ENCODE measurements around the gene LRRC46.

Gene LRRC46

GRCh38 chr17:47864791-47865216 is 33.3 kb downstream of the LRRC46 start:
- TF ChIP-seq, protein P1, sequence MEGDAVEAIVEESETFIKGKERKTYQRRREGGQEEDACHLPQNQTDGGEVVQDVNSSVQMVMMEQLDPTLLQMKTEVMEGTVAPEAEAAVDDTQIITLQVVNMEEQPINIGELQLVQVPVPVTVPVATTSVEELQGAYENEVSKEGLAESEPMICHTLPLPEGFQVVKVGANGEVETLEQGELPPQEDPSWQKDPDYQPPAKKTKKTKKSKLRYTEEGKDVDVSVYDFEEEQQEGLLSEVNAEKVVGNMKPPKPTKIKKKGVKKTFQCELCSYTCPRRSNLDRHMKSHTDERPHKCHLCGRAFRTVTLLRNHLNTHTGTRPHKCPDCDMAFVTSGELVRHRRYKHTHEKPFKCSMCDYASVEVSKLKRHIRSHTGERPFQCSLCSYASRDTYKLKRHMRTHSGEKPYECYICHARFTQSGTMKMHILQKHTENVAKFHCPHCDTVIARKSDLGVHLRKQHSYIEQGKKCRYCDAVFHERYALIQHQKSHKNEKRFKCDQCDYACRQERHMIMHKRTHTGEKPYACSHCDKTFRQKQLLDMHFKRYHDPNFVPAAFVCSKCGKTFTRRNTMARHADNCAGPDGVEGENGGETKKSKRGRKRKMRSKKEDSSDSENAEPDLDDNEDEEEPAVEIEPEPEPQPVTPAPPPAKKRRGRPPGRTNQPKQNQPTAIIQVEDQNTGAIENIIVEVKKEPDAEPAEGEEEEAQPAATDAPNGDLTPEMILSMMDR (IDR thresholded peaks at IDR 0.05) = no peak
- Mint-ChIP-seq H3K4me3 (peak overlapping the region; percentile 18), H3K27ac (peak overlapping the region; percentile 74), H3K36me3 (ENCODE audit: low read depth) (no peaks in the 10 kb centered on the region), H3K27me3 (ENCODE audit: low read depth, poor library complexity) (peaks cover 12% of the 10 kb centered on the region), H3K4me1 (peaks cover 80% of the 10 kb centered on the region), H3K9me3 (no peaks in the 10 kb centered on the region)
- no peak for DNase-seq

DNA sequence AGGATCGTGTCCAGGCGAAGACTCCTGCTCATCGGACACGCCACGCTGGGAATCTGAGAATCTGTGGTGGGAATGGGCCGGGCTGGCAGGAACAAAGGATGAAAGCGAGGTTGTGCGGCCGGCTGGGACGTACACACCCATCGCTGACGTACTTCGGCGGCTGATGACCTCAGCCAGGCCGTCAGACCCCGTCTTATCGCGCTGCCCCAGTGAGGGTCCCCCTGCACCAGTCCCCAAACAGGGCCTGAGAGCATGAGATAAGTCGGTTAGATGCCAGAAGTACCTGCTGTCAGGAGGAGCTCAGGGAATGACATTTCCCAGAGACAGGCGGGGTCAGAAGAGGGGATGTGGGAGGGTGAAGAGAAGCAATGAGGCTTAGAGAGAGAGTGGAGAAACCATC is 35.5 kb downstream of the LRRC46 start:
- Mint-ChIP-seq H3K4me1 (peaks cover 88% of the 10 kb centered on the region), H3K9me3 (no peaks in the 10 kb centered on the region), H3K27ac (no peak overlapping the region), H3K27me3 (ENCODE audit: low read depth, poor library complexity) (peaks cover 13% of the 10 kb centered on the region), H3K4me3 (no peak overlapping the region), H3K36me3 (ENCODE audit: low read depth) (no peaks in the 10 kb centered on the region)
- no peak for DNase-seq
- TF ChIP-seq, protein P1 (IDR thresholded peaks at IDR 0.05) = no peak

GRCh38 chr17:47867813-47868533 is 36.5 kb downstream of the LRRC46 start:
- Mint-ChIP-seq H3K36me3 (ENCODE audit: low read depth) (no peaks in the 10 kb centered on the region), H3K27ac (no peak overlapping the region), H3K27me3 (ENCODE audit: low read depth, poor library complexity) (peaks cover 16% of the 10 kb centered on the region), H3K4me1 (peaks cover 92% of the 10 kb centered on the region), H3K4me3 (no peak overlapping the region), H3K9me3 (no peaks in the 10 kb centered on the region)
- no peak for DNase-seq
- TF ChIP-seq, protein P1 (IDR thresholded peaks at IDR 0.05) = no peak

DNA sequence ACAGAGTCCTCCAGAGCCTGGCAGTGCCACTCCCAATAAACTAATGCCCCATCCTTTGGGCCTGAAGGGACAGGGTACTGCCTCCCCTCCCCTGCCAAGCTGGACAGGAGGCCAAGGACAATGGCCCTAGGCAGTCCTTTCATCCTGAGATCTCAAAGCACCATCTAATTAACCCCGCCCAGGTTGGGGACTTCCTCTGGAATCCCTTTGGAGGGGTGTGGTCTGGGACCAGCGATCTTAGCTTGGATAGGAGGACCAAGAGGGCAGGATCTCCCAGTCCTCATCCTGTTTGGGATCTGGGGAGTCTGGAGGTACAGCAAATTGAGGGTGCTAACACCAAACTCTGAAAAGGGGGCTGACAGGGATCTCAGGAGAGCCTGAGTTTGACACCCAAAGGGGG is 37.6 kb downstream of the LRRC46 start:
- DNase-seq = no peak
- TF ChIP-seq, protein P1 (IDR thresholded peaks at IDR 0.05) = no peak
- H3K27me3 Mint-ChIP-seq (ENCODE audit: low read depth, poor library complexity) = peaks cover 16% of the 10 kb centered on the region
- H3K4me1 Mint-ChIP-seq = peaks cover 97% of the 10 kb centered on the region
- H3K9me3 Mint-ChIP-seq = no peaks in the 10 kb centered on the region
- no peak overlapping the region for H3K4me3 Mint-ChIP-seq
- H3K27ac Mint-ChIP-seq = no peak overlapping the region
- H3K36me3 Mint-ChIP-seq (ENCODE audit: low read depth) = no peaks in the 10 kb centered on the region

GRCh38 chr17:47870056-47870455 is 38.6 kb downstream of the LRRC46 start:
- H3K4me3 Mint-ChIP-seq = peak overlapping the region; percentile 45
- no peaks in the 10 kb centered on the region for H3K36me3 Mint-ChIP-seq (ENCODE audit: low read depth)
- no peak for DNase-seq
- peaks cover 97% of the 10 kb centered on the region for H3K4me1 Mint-ChIP-seq
- H3K27ac Mint-ChIP-seq = no peak overlapping the region
- H3K27me3 Mint-ChIP-seq (ENCODE audit: low read depth, poor library complexity) = peaks cover 14% of the 10 kb centered on the region
- no peaks in the 10 kb centered on the region for H3K9me3 Mint-ChIP-seq
- TF ChIP-seq, protein P1 (IDR thresholded peaks at IDR 0.05) = no peak

DNA sequence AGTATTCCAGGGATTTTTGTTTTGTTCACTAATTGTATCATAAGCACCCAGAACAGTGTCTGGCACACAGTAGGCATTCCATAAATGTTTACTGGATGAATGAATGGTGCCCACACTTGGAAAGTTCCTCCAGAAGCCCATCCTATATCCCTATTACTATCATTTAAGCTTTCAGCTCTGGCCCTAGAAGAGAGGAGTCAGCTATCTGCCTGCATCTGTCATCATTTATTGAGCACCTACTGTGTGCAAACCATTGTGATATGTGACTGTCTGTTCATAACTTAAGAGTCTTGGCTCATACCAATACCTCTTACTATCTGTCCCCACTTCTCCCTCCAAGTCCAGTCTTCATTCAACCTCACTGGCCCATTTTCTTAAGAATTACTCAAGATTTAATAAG is 39.6 kb downstream of the LRRC46 start:
- Mint-ChIP-seq H3K27ac (no peak overlapping the region), H3K4me1 (peaks cover 97% of the 10 kb centered on the region), H3K27me3 (ENCODE audit: low read depth, poor library complexity) (peaks cover 10% of the 10 kb centered on the region), H3K4me3 (no peak overlapping the region), H3K36me3 (ENCODE audit: low read depth) (no peaks in the 10 kb centered on the region), H3K9me3 (no peaks in the 10 kb centered on the region)
- TF ChIP-seq, protein P1 (IDR thresholded peaks at IDR 0.05) = no peak
- no peak for DNase-seq
